Sigmoid colon (tissue), 7 donors: ENCODE data around the gene TBXA2R. TPM values are rescaled to one million over a fixed set of nuclear protein-coding genes. Genes with fewer than 3 reads are reported as not detected.

Experiments used
- DNase-seq: peaks from one replicate; pipeline ENCODE4 v3.0.0-alpha.2; 2019
- H3K27ac ChIP-seq, 4 donors: fragments of 200-600 bp; sonication (generic); one replicate each; pipeline ENCODE4 v1.5.1; 2016 to 2019; ENCODE audit warnings: mild to moderate bottlenecking in 1 of 4
- H3K27me3 ChIP-seq, 3 donors: fragments of 200-600 bp; sonication (generic); one replicate each; pipeline ENCODE4 v1.5.1; 2019; ENCODE audit warnings: mild to moderate bottlenecking in 1 of 3
- H3K36me3 ChIP-seq, 4 donors: fragments of 200-600 bp; sonication (generic); one replicate each; pipeline ENCODE4 v1.5.1; 2016 to 2019
- H3K4me1 ChIP-seq, 4 donors: fragments of 200-600 bp; sonication (generic); one replicate each; pipeline ENCODE4 v1.5.1; 2017 to 2019
- H3K4me3 ChIP-seq, 4 donors: fragments of 200-600 bp; sonication (generic); one replicate each; pipeline ENCODE4 v1.5.1; 2017 to 2019; ENCODE audit warnings: mild to moderate bottlenecking in 2 of 4, moderate library complexity in 1 of 4
- H3K9me3 ChIP-seq, 4 donors: fragments of 200-600 bp in 3 of 4; sonication (generic) in 3 of 4; one replicate each; pipeline versions ENCODE4 v1.5.1 to v1.6.1; 2013 to 2019
- EP300 ChIP-seq, 4 donors: sonication (generic); formaldehyde crosslinking; IDR thresholded peaks; one replicate each; pipeline ENCODE4 v1.6.1; 2017; ENCODE audit warnings: antibody characterized with exemption in 4 of 4
- POLR2A ChIP-seq, 2 donors: fragments of 450-650 bp; IDR thresholded peaks; one replicate each; pipeline ENCODE4 v1.6.1; 2016; ENCODE audit warnings: antibody characterized with exemption in 2 of 2, mild to moderate bottlenecking in 2 of 2, moderate library complexity in 2 of 2
- POLR2AphosphoS5 ChIP-seq, 4 donors: sonication (generic); formaldehyde crosslinking; IDR thresholded peaks; one replicate each; pipeline ENCODE4 v1.6.1; 2017; ENCODE audit warnings: antibody characterized with exemption in 4 of 4
- whole genome bisulfite sequencing, 2 donors: extraction: QIAGEN DNeasy Blood & Tissue Kit; methylation state at CpG; one replicate each; pipeline ENCODE4 v1.1.7; 2013; 5-methylcytosine and 5-hydroxymethylcytosine counted together
- intact Hi-C: fragments of 100-400 bp; cut with DNase I; formaldehyde crosslinking; loops from one replicate; pipeline ENCODE4 v1.15.1; 2023
- polyA plus RNA-seq, 3 donors: library from polyadenylated mRNA; stranded (reverse); fragments of 200-250 nt; gene quantifications; one replicate each; pipeline ENCODE4 v1.2.3, GENCODE V29; 2013
- total RNA-seq, 4 donors: library from RNA; depleted of rRNA; stranded (reverse); fragments of >200 nt; gene quantifications; one replicate each; pipeline ENCODE4 v1.1.0, GENCODE V29; 2016
- TF ChIP-seq, protein P1 (sequence below), 4 experiments: fragments of 450-650 bp in 3 of 4; fragments of 200-600 bp in 1 of 4; IDR thresholded peaks; one replicate each; pipeline ENCODE4 v1.5.1; 2016 to 2019; ENCODE audit warnings: antibody characterized with exemption in 4 of 4, mild to moderate bottlenecking in 3 of 4, moderate library complexity in 2 of 4
- donor health status: healthy with polysubstance abuse.
- donor health status: Bipolar disorder and iron deficiency.
- donor health status: healthy.

The TBXA2R gene
- total and polyA plus RNA-seq, 7 donors = 0.36 to 3.6 (median 0.76) TPM; not detected in 1

DNA sequence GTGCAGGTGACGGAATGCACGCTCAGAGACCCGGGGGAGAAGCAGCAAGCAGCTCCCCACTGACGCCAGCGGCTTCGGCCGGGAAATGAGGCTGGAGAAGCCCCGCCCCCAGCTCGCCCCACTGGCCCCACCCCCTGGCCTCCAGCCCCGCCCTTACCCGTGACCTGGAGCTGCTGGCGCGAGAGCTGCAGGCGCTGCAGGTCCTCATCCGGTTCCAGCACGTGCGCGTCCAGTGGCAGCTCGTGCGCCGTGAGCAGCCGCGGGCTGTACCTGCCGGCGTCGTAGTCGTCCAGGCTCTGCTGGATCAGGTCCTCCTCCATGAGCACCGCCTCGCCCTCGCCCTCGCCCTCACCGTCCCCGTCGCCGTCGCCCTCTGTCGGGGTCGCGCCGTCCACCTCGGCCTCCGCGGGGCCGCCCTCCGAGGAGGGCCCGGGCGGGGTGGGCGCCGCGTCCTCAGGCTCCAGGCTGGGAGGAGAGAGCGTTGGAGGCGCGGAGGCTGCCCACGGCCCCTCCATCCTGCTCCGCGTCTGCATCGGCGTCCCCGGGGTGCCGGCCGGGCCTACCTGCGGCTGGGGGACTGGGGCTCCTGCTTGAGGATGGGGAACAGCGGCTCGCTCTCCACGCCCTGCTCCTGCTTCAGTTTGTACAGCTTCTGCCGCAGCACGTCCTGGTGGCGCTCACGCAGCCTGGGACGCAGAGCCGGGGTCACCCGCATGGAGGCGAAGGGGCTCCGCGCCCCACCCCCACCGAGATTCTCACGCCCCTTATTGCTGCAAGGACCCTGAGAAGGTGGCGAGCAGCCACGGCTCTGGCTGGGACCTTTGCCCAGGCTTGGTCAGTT is 6.4 kb upstream of the TBXA2R start:
- peaks cover 0 to 36% (median 31%) of the 10 kb centered on the region in 4 donors for H3K4me1 ChIP-seq
- TF ChIP-seq, protein P1, sequence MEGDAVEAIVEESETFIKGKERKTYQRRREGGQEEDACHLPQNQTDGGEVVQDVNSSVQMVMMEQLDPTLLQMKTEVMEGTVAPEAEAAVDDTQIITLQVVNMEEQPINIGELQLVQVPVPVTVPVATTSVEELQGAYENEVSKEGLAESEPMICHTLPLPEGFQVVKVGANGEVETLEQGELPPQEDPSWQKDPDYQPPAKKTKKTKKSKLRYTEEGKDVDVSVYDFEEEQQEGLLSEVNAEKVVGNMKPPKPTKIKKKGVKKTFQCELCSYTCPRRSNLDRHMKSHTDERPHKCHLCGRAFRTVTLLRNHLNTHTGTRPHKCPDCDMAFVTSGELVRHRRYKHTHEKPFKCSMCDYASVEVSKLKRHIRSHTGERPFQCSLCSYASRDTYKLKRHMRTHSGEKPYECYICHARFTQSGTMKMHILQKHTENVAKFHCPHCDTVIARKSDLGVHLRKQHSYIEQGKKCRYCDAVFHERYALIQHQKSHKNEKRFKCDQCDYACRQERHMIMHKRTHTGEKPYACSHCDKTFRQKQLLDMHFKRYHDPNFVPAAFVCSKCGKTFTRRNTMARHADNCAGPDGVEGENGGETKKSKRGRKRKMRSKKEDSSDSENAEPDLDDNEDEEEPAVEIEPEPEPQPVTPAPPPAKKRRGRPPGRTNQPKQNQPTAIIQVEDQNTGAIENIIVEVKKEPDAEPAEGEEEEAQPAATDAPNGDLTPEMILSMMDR (IDR thresholded peaks at IDR 0.05) = no peak
- no peak for TF ChIP-seq POLR2A (IDR thresholded peaks at IDR 0.05)
- no peak for TF ChIP-seq EP300 (IDR thresholded peaks at IDR 0.05)
- peak in 1 of 4 donors; percentile 13 for TF ChIP-seq POLR2AphosphoS5 (IDR thresholded peaks at IDR 0.05)
- H3K27me3 ChIP-seq = no peaks in the 10 kb centered on the region
- DNase-seq = no peak
- H3K36me3 ChIP-seq = peaks cover 0 to 57% (median 23%) of the 10 kb centered on the region in 4 donors
- no peaks in the 10 kb centered on the region for H3K9me3 ChIP-seq
- intact Hi-C loops = loop anchor here (10.0 kb wide), 1 partner anchor 288 kb away; no protein-coding TSS in a partner anchor
- H3K27ac ChIP-seq = peak overlapping the region in 3 of 4 donors; percentile 42 to 60 (median 46)
- WGBS, 2 donors = 92 to 93% methylated on average over 79 of the region's 79 CpGs
- H3K4me3 ChIP-seq = no peak overlapping the region

DNA sequence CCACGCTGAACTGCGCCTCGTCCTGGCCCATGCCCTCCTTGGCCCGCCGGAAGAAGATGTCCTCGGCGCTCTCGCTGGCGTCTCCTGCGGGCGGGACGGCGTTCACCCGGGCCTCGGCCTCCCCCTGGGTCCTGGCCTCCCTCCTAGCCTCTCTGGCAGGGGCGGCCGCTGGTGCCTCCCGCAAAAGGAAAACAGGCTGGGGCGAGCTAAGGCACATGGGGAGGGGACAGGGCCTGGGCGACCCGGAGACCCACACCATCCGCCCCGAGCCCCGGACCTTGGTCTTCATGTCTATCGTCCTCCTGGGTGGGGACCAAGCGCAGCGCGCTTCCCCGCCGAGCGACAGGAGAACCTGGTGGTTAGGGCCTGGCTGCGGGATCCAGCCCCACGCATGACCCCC is 5.7 kb upstream of the TBXA2R start:
- no peak for DNase-seq
- intact Hi-C loops = loop anchor here (10.0 kb wide), 1 partner anchor 288 kb away; no protein-coding TSS in a partner anchor
- no peak overlapping the region for H3K4me3 ChIP-seq
- H3K36me3 ChIP-seq = peaks cover 0 to 53% (median 23%) of the 10 kb centered on the region in 4 donors
- H3K4me1 ChIP-seq = peaks cover 0 to 41% (median 36%) of the 10 kb centered on the region in 4 donors
- no peaks in the 10 kb centered on the region for H3K9me3 ChIP-seq
- WGBS, 2 donors = 97 to 98% methylated on average over 33 of the region's 33 CpGs
- no peak for TF ChIP-seq EP300 (IDR thresholded peaks at IDR 0.05)
- H3K27me3 ChIP-seq = no peaks in the 10 kb centered on the region
- no peak overlapping the region for H3K27ac ChIP-seq

GRCh38 chr19:3611841-3612240 is 5.2 kb upstream of the TBXA2R start:
- no peak for DNase-seq
- 96% methylated on average over 36 of the region's 36 CpGs for WGBS, 2 donors

DNA sequence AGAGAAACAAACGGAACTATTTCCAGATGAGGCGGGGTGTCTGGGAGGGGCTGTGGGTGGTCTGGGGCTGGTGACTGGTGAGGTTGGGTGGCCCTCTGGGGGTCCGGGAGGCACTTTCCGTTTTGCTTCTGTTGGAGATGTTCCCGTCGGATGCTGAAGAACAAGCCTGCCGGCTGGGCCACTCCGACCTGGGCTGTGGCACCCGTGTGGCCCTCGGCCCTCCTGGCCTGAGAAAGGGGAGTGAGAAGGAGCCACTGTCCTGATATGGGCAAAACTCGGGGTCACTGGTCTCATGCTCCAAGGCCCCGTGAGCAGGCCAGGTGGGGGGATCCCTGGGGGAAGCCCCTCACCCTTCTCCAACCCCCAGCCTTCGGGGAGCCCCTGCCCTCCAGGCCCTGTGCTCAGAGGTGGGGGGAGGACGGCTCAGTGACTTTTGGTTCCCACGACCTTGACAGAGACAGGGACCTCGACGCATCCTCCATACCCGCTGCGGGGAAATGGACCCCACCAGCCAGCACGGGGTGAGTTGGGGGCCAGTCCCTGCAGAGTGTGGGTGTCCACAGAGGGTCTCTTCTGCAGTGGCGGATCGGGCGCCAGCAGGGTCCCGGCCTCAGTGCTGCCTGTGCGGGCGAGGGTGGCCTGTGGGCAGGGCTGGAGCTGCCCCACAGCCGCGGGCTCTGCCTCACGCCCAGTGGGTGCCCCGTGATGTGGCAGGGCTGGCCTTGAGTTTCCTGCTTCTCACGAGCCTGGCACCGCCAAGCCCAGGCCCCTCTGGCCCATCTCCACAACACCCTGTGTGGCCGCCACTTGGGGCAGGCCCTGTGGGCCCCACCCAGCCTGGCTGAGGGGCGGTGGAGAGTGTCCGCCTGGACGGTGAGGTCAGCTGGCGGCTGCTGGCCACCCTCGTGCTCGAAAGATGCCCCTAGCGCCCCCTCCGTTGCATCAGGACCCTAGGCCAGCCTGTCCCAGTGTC is 4.4 kb upstream of the TBXA2R start:
- H3K36me3 ChIP-seq = peaks cover 0 to 42% (median 23%) of the 10 kb centered on the region in 4 donors
- H3K9me3 ChIP-seq = no peaks in the 10 kb centered on the region
- 89 to 90% methylated on average over 41 of the region's 41 CpGs for WGBS, 2 donors
- H3K4me1 ChIP-seq = peaks cover 0 to 54% (median 49%) of the 10 kb centered on the region in 4 donors
- TF ChIP-seq, protein P1 (IDR thresholded peaks at IDR 0.05) = no peak
- TF ChIP-seq POLR2AphosphoS5 (IDR thresholded peaks at IDR 0.05) = no peak
- TF ChIP-seq EP300 (IDR thresholded peaks at IDR 0.05) = no peak
- TF ChIP-seq POLR2A (IDR thresholded peaks at IDR 0.05) = no peak
- H3K27me3 ChIP-seq = no peaks in the 10 kb centered on the region
- intact Hi-C loops = loop anchor here (10.0 kb wide), 1 partner anchor 286 kb away; no protein-coding TSS in a partner anchor
- H3K27ac ChIP-seq = no peak overlapping the region
- no peak overlapping the region for H3K4me3 ChIP-seq
- DNase-seq = no peak

More at GRCh38 chr19:3611841-3612240, 5.2 kb upstream of the TBXA2R start:
- Histone ChIP-seq H3K27ac (no peak overlapping the region), H3K4me1 (peaks cover 0 to 46% (median 41%) of the 10 kb centered on the region in 4 donors), H3K4me3 (no peak overlapping the region), H3K27me3 (no peaks in the 10 kb centered on the region), H3K9me3 (no peaks in the 10 kb centered on the region), H3K36me3 (peaks cover 0 to 48% (median 23%) of the 10 kb centered on the region in 4 donors)
- TF ChIP-seq, protein P1 (IDR thresholded peaks at IDR 0.05) = no peak
- TF ChIP-seq POLR2AphosphoS5 (IDR thresholded peaks at IDR 0.05) (no peak), EP300 (IDR thresholded peaks at IDR 0.05) (no peak), POLR2A (IDR thresholded peaks at IDR 0.05) (no peak)
- intact Hi-C loops = loop anchor here (10.0 kb wide), 1 partner anchor 287 kb away; no protein-coding TSS in a partner anchor
